Fibroblast of upper back skin (primary cell): ENCODE results near the gene BPIFB2.

Experiments used
- DNase-seq: peaks from one replicate; pipeline ENCODE4 v3.0.0-alpha.2; 2013

Gene BPIFB2

DNA sequence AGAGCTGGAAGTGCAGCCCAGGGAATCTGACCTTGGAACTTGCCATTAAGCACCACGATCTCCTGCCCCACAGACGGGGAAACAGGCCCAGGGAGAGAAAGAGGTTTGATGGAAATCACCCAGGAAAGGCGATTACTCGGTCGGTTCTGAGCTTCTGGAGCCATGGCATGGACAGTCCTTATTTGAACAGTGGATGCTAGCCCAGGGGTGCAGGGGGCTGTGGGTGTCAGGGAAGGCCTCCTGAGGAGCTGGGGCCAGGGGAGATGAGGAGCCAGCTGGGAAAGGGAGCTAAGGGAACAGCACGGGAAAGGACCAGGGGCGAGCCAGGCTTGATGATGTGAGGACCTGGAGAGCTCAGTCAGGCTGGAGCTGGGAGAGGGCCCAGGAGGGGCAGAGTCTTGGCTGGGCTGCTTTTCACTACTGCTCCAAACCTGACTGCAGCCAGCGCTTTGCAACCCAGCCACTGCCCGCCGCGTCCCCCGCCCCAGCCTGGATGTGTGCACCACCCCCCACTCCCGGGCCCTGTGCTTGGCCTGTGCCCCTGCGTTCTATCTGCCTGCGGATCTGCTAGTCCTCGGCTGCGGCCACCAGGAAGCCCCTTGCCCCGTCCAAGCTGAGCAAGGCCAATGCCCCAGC lies 21.1 kb upstream of the BPIFB2 start:
- DNase-seq = no peak

DNA sequence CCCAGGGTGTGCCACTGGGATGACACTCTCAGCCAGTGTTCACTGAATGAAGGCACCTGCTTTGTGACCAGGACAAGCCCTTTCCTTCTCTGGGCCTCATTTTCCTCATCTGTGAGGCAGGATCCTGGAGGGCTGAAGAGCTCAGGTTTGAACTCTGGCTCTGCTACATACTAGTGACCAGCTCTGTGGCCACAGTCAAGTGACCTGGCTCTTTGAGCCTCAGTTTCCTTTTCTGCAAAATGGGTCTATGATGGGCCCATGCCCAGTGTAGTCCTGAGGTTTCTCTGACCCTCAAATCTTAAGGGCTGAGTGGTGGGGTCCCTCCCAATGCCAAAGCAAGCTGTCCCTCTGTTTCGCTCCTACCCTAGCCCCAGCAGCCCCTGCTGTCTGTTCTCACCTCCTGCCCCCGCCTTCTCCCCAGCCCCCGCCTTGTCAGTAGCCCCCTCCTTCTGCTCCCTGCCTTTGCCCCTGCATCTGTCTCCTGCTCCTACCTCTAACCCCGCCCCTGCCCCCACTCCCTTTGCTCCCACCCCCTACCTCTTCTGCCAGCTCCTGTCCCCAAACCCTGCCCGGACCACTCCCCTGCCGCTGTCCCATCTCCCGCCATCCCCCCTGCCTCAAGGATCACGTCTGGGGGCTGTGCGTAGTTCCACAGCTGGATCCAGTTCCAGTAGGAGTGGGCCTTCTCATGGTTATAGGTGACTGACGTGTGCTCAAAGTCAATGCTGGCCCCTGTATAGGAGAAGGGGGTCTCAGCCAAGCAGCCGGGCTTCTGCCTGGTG lies 20.3 kb upstream of the BPIFB2 start:
- DNase-seq = no peak

DNA sequence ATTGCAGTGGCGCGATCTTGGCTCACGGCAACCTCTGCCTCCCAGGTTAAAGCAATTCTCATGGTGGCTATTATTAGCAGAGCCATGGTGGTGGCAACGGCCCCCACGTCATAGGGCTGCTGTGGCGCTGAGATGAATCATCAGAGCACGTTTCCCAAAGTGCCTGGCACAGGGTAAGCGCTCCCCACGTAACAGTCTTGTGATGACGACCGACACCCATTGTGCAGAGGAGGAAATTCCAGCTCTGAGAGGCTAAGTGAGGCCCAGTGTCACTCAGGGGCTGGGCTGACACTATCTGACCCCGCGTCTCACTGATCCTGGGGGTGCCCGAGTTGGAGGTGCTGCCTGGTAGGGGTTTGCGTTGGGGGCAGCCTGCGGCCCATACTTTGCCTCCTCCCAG lies 19.5 kb upstream of the BPIFB2 start:
- DNase-seq = no peak

GRCh38 chr20:32989507-32990283 lies 17.8 kb upstream of the BPIFB2 start:
- no peak for DNase-seq

- DNase-seq = no peak
These were observed 17.1 kb upstream of the BPIFB2 start for GRCh38 chr20:32990426-32990825.

GRCh38 chr20:32991383-32991782 lies 16.1 kb upstream of the BPIFB2 start:
- no peak for DNase-seq

- no peak for DNase-seq
These were observed 15.5 kb upstream of the BPIFB2 start for GRCh38 chr20:32991792-32992641.

DNA sequence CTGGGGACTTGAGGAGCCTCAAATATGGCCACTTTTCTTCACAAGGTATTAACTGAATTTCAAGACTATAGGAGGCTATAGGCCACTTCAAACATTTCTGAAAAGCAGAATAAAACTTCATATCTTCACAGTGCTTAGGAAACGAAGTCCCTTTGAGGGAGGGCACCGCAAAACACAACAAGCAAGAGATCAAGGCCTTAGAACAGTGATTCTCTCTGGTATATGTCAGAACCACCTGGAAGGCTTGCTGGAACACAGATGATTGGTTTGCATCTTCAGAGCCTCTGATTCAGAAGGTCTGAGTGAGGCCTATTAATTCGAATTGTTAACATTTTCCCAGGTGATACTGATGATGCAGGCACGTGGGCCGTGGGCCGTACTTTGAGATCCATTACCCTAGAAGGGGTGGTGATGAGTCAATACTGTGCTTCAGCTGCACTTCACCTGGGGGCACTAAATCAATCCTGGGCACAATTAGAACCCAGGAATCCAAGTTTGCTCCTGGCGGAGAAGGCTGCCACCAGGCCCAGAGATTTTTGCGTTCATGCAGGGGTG lies 13.9 kb upstream of the BPIFB2 start:
- DNase-seq = no peak

GRCh38 chr20:32995802-32996201 lies 11.7 kb upstream of the BPIFB2 start:
- no peak for DNase-seq

GRCh38 chr20:32997431-32997830 lies 10.1 kb upstream of the BPIFB2 start:
- no peak for DNase-seq

GRCh38 chr20:32999603-33000250 lies 7.8 kb upstream of the BPIFB2 start:
- no peak for DNase-seq

DNA sequence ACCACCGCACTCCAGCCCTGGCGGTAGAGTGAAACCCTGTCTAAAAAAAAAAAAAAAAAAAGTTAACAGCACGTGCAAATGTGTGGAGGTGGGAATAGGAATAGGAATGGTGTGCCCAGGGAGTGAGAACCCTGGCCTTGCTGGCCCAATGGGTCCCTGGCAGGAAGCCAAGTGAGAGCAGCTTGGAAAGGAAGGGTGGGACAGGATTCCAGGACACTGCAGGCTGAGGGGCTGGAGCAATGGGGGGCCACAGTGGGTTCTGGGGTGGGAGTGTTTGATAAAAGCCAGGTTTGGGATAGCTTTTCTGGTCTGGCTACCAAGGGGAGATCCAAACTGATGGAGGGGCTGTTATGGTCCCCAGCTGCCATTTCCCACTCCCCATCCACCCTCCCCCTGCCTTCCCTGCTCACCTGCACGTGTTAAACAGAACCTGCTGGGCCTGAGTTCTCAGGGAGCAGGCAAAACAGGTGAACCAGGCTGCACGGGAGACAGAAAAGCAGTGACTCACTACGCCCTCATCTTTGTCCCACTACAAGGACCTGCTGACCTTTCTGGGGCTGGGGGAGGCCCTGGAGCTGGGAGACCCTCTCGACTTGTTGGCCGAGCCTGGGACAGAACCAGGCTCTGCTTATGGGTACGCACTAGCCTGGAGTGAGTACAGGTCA lies 6.6 kb upstream of the BPIFB2 start:
- no peak for DNase-seq

GRCh38 chr20:33002087-33002808 lies 5.3 kb upstream of the BPIFB2 start:
- DNase-seq = no peak

DNA sequence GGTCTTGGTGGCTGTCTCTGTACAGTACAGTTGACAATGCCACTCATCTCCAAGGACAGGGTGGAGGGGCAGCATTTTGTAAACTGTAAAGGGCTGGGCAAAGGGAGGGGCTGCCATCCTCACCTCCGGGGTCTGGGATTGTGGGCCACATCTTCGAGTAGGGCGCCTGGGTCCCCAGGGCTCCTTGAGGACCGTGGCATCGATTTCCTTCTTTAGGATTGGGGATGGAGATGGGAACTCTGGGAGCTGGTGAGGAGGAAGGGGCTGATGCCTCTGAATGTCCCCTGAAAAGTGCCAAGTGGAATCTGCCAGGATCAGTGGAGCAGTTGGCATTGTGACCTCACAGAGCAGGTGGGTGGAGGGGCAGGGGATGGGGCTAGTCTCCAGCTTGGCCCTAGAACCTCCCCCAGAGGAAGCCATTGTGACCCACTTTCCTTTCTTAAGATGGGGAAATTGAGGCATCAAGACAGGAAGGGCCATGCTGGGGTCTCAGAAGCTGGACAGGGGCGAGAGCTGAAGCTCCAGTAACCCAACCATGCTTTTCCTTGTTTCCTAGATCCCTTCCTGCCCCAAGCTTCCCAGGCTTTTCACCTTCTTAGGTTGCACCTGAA lies 3.3 kb upstream of the BPIFB2 start, which contains the start of gene SUN5:
Gene SUN5 (minus strand): TSS at position 293 of the 611 bp plus-strand sequence. CDS start 93 bp downstream, at position 200.
- DNase-seq = no peak

DNA sequence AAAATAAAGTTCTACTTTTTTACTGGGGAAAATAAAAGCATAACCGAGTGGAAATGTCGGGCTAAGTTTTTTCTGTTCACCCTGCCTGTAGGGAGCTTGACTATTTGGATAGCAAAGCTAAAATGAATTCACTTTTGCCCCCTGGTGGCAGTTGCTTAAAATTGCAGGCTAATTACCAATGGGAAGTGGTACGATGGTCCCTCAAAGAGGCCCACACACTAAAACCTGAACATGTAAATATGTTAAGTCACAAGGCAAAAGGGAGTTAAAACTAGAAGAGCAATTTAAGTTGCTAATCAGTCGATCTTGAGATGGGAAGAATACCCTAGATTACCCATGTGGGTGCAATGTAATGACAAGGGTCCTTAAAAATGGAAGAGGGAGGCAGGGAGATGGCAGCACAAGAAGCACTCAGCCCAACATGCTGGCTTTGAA lies 2.4 kb upstream of the BPIFB2 start:
- peak; percentile 5 for DNase-seq

- no peak for DNase-seq
These were observed 1.4 kb upstream of the BPIFB2 start for GRCh38 chr20:33005908-33006775.

DNA sequence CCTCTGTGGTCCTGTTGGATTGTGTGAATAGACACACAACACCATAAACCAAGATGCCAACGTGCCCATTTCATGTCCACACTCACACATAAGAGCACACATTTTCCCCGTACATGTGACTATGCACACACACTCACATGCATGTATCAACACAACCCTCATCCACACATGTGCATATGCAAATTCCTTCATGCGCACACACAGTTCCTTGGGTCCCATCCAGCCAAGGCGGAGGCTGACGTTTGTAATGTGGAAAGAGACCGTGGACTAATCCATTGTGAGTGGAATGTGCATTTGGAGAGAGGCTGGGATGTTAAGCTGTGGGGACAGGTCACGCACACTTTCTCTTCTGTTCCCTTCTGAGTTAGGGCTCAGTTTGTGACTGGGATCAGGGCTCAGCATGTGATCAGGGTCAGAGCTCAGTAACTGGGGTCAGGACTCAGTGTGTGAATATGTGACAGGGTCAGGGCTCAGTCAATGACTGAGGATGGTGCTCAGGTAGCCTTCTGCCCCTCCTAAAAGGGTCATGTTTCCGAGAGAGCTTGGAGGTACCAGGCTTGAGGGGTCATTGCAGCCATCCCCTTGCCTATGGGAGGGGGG lies 628 bp upstream of the BPIFB2 start:
- DNase-seq = no peak
